Testis (tissue), 3 donors: ENCODE results near the gene DCAF5. TPM values are rescaled to one million over a fixed set of nuclear protein-coding genes. Genes with fewer than 3 reads are reported as not detected.

Experiments
- DNase-seq: peaks from one replicate; pipeline ENCODE4 v3.0.0-alpha.2; 2019
- H3K27ac ChIP-seq, 2 donors: fragments of 200-600 bp; sonication (generic); one replicate each; pipeline ENCODE4 v1.5.1; 2019
- H3K27me3 ChIP-seq: fragments of 200-600 bp; sonication (generic); one replicate; pipeline ENCODE4 v1.5.1; 2019
- H3K36me3 ChIP-seq: fragments of 200-600 bp; sonication (generic); one replicate; pipeline ENCODE4 v1.5.1; 2017; ENCODE audit warnings: low read depth; ENCODE audit errors: missing control alignments
- H3K4me1 ChIP-seq: fragments of 200-600 bp; sonication (generic); one replicate; pipeline ENCODE4 v1.5.1; 2019
- H3K4me3 ChIP-seq, 2 donors: fragments of 200-600 bp; sonication (generic); one replicate each; pipeline ENCODE4 v1.5.1; 2017 to 2019
- H3K9me3 ChIP-seq: fragments of 200-600 bp; sonication (generic); one replicate; pipeline ENCODE4 v1.5.1; 2017
- CTCF ChIP-seq, 3 experiments: fragments of 450-650 bp in 2 of 3; fragments of 200-600 bp in 1 of 3; sonication (generic) in 1 of 3; IDR thresholded peaks; one replicate each; pipeline ENCODE4 v1.5.1; 2016 to 2019; ENCODE audit warnings: antibody characterized with exemption in 3 of 3, mild to moderate bottlenecking in 2 of 3, moderate library complexity in 1 of 3
- POLR2A ChIP-seq: fragments of 450-650 bp; IDR thresholded peaks from one replicate; pipeline ENCODE4 v1.6.1; 2017; ENCODE audit warnings: antibody characterized with exemption, mild to moderate bottlenecking, moderate library complexity
- WGBS, 2 donors: methylation state at CpG; one replicate each; pipeline ENCODE4 v1.1.5; 2018; 5-methylcytosine and 5-hydroxymethylcytosine counted together
- intact Hi-C: fragments of 100-400 bp; cut with DNase I; formaldehyde crosslinking; loops from one replicate; pipeline ENCODE4 v1.15.1; 2023; ENCODE audit warnings: low total_unique reads
- polyA plus RNA-seq: library from polyadenylated mRNA; stranded (reverse); fragments of 350-450 nt; fragmentation: Illumina TruSeq; extraction: RNeasy Lipid Tissue Mini Kit (QIAGEN cat#74804); gene quantifications from one replicate; pipeline ENCODE4 v1.2.3, GENCODE V29; 2014; ENCODE audit warnings: low read depth, low replicate concordance; ENCODE audit not compliant: insufficient read depth
- total RNA-seq, 2 donors: library from RNA; depleted of rRNA; stranded (reverse); fragments of >200 nt; gene quantifications; one replicate each; pipeline ENCODE4 v1.2.3, GENCODE V29; 2016

DCAF5 gene
- total and polyA plus RNA-seq, 3 donors from 2014 or later, result 97.7 to 168 (median 129) TPM

- H3K4me1 ChIP-seq, result no peaks in the 10 kb centered on the region
- H3K27me3 ChIP-seq, result no peaks in the 10 kb centered on the region
- H3K27ac ChIP-seq, result no peak overlapping the region
- no peaks in the 10 kb centered on the region for H3K36me3 ChIP-seq
- no peaks in the 10 kb centered on the region for H3K9me3 ChIP-seq
- DNase-seq, result no peak
- intact Hi-C loops, result no loop called here
- TF ChIP-seq CTCF (IDR thresholded peaks at IDR 0.05) (no peak), POLR2A (no peak)
- H3K4me3 ChIP-seq, result no peak overlapping the region
- 94 to 98% methylated on average over 4 of the region's 4 CpGs for WGBS, 2 donors
Measured at GRCh38 chr14:69084023-69084422, 68.9 kb downstream of the DCAF5 start.

DNA sequence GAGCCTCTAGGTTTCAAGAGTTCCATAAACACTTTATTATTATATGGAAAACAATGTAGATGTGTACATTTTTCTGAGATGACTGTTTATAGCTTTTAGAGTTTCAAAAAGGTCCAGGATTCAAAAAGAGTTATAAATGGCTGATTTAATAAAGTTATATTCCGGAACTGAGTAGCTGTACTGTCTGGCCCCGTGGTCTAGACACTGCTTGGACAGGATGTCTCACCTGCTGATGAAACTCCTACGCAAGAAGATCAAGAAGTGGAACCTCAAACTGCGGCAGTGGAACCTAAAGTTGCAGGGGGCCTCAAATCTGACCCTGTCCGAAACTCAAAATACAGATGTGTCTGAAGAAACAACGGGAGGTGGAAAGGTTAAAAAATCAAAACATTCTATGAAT is 69.7 kb downstream of the DCAF5 start:
- Histone ChIP-seq H3K9me3 (no peaks in the 10 kb centered on the region), H3K4me3 (no peak overlapping the region), H3K27me3 (no peaks in the 10 kb centered on the region), H3K27ac (no peak overlapping the region), H3K36me3 (no peaks in the 10 kb centered on the region), H3K4me1 (no peaks in the 10 kb centered on the region)
- 91 to 95% methylated on average over 6 of the region's 6 CpGs for WGBS, 2 donors
- no peak for DNase-seq
- intact Hi-C loops, result no loop called here
- no peak for TF ChIP-seq CTCF (IDR thresholded peaks at IDR 0.05)
- no peak for TF ChIP-seq POLR2A

- Histone ChIP-seq H3K9me3 (no peaks in the 10 kb centered on the region), H3K27me3 (no peaks in the 10 kb centered on the region), H3K4me3 (no peak overlapping the region), H3K27ac (no peak overlapping the region), H3K4me1 (no peaks in the 10 kb centered on the region), H3K36me3 (no peaks in the 10 kb centered on the region)
- intact Hi-C loops, result no loop called here
- 85 to 90% methylated on average over 2 of the region's 2 CpGs for WGBS, 2 donors
- DNase-seq, result no peak
- no peak for TF ChIP-seq CTCF (IDR thresholded peaks at IDR 0.05)
- TF ChIP-seq POLR2A, result no peak
Measured at GRCh38 chr14:69081271-69081670, 71.6 kb downstream of the DCAF5 start.

DNA sequence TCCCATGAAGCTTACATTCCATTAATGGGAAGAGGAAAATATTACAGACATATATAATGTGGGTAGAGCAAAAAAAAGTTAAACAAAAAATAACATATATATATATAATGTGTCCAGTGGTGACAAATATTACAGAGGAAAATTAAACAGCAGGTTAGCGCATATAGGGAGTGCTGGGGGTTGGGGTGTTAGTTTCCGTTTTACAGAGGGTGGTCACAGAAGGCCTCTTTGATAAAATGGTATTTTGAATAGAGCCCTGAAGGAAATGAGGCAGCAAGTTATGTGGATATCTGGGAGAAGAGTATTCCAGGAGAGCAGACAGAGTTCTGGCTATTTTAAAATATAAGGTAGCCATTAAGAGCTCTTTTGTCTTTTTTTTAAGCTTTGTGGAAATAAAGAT is 73.2 kb downstream of the DCAF5 start:
- intact Hi-C loops, result no loop called here
- Histone ChIP-seq H3K9me3 (no peaks in the 10 kb centered on the region), H3K4me3 (no peak overlapping the region), H3K36me3 (no peaks in the 10 kb centered on the region), H3K4me1 (no peaks in the 10 kb centered on the region), H3K27me3 (no peaks in the 10 kb centered on the region), H3K27ac (no peak overlapping the region)
- TF ChIP-seq CTCF (IDR thresholded peaks at IDR 0.05) (no peak), POLR2A (no peak)
- no peak for DNase-seq
- WGBS, 2 donors, result 72 to 92% methylated on average over 2 of the region's 2 CpGs

GRCh38 chr14:69079188-69079742 is 73.7 kb downstream of the DCAF5 start:
- 85 to 88% methylated on average over 4 of the region's 4 CpGs for WGBS, 2 donors
- TF ChIP-seq POLR2A, result no peak
- TF ChIP-seq CTCF (IDR thresholded peaks at IDR 0.05), result no peak
- DNase-seq, result no peak
- intact Hi-C loops, result no loop called here
- H3K27me3 ChIP-seq, result no peaks in the 10 kb centered on the region
- H3K27ac ChIP-seq, result no peak overlapping the region
- no peaks in the 10 kb centered on the region for H3K4me1 ChIP-seq
- no peaks in the 10 kb centered on the region for H3K9me3 ChIP-seq
- no peaks in the 10 kb centered on the region for H3K36me3 ChIP-seq
- no peak overlapping the region for H3K4me3 ChIP-seq
